Thyroid gland (tissue), 4 donors: ENCODE data around the gene ARMH4. TPM values are rescaled to one million over a fixed set of nuclear protein-coding genes. Genes with fewer than 3 reads are reported as not detected.

Experiments used
- DNase-seq, 2 donors: peaks; one replicate each; pipeline ENCODE4 v3.0.0-alpha.2; 2019
- H3K27ac ChIP-seq, 3 donors: fragments of 200-600 bp; sonication (generic); 1 replicate in 2 of 3; 2 replicates in 1 of 3; pipeline ENCODE4 v1.5.1; 2016 to 2019; ENCODE audit warnings: mild to moderate bottlenecking in 1 of 3, moderate library complexity in 1 of 3
- H3K27me3 ChIP-seq: fragments of 200-600 bp; sonication (generic); one replicate; pipeline ENCODE4 v1.5.1; 2019
- H3K36me3 ChIP-seq, 2 donors: fragments of 200-600 bp; sonication (generic); one replicate each; pipeline ENCODE4 v1.5.1; 2016 to 2019
- H3K4me1 ChIP-seq, 2 donors: fragments of 200-600 bp; sonication (generic); one replicate each; pipeline ENCODE4 v1.5.1; 2017 to 2019
- H3K4me3 ChIP-seq, 3 donors: fragments of 200-600 bp; sonication (generic); replicated peaks in 1 of 3; 1 replicate in 2 of 3; 2 replicates in 1 of 3; pipeline ENCODE4 v1.5.1; 2016; ENCODE audit warnings: mild to moderate bottlenecking in 1 of 3
- H3K9me3 ChIP-seq: fragments of 200-600 bp; sonication (generic); one replicate; pipeline ENCODE4 v1.5.1; 2017
- CTCF ChIP-seq, 6 experiments: fragments of 200-600 bp in 3 of 6; fragments of 450-650 bp in 3 of 6; sonication (generic) in 3 of 6; IDR thresholded peaks; one replicate each; pipeline ENCODE4 v1.5.1; 2016 to 2019; ENCODE audit warnings: antibody characterized with exemption in 6 of 6, mild to moderate bottlenecking in 2 of 6, inconsistent platforms in 1 of 6, moderate library complexity in 1 of 6
- POLR2A ChIP-seq, 2 donors: fragments of 450-650 bp; IDR thresholded peaks; one replicate each; pipeline ENCODE4 v1.6.1; 2017; ENCODE audit warnings: antibody characterized with exemption in 2 of 2, mild to moderate bottlenecking in 2 of 2, moderate library complexity in 1 of 2
- WGBS, 2 donors: methylation state at CpG; one replicate each; pipeline ENCODE4 v1.1.5; 2017; 5-methylcytosine and 5-hydroxymethylcytosine counted together
- intact Hi-C: fragments of 100-400 bp; cut with DNase I; formaldehyde crosslinking; loops from one replicate; pipeline ENCODE4 v1.15.1; 2023
- total RNA-seq, 4 donors: library from RNA; depleted of rRNA; stranded (reverse); fragments of >200 nt; gene quantifications; one replicate each; pipeline ENCODE4 v1.2.3, GENCODE V29; 2016

Gene ARMH4
- total RNA-seq, 4 donors from 2014 or later, result 4.2 to 7.5 (median 7.0) TPM

DNA sequence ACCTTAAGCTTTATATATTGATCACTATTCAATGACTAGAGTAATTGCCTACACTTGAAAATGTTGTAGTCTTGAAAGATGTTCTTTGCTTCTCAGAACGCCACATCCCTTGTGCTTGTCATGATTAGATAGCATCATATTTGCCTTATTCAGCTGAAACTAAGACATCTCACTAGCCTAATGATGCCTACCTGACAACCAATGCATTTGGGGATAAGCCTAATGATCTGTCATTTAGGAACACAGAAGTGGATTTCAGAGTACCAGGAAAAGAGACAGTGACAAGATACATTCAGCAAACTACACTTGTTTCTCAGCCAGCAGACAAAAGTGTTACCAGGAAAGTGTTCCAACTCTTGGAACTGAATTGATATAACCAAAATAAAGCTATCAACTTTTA is 83.7 kb downstream of the ARMH4 start:
- intact Hi-C loops, result loop anchor here (5.0 kb wide), 1 partner anchor 581 kb away; no protein-coding TSS in a partner anchor
- Histone ChIP-seq H3K9me3 (no peaks in the 10 kb centered on the region), H3K4me3 (no peak overlapping the region), H3K36me3 (no peaks in the 10 kb centered on the region), H3K4me1 (no peaks in the 10 kb centered on the region), H3K27me3 (no peaks in the 10 kb centered on the region), H3K27ac (no peak overlapping the region)
- 91 to 97% methylated on average over 1 of the region's 1 CpG for WGBS, 2 donors
- no peak for DNase-seq
- TF ChIP-seq CTCF (IDR thresholded peaks at IDR 0.05), result no peak
- TF ChIP-seq POLR2A (IDR thresholded peaks at IDR 0.05), result no peak

DNA sequence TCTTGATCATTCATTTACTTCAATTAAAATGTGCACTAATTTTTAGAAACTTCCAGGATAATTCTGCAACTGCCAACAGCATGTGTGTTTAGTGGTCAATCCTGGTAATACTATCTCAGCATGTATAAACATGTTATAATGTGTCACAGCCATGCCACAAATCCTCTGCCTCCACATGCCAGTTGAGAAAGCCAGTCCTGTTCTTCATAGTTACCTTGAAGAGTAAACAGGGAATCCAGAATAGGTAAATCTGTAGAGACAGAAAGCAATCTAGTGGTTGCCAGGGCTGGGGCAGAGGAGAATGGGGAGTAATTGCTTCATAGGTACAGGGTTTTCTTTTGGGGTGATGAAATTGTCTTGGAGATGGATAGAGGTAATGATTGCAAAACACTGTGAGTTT is 85.9 kb downstream of the ARMH4 start:
- intact Hi-C loops, result loop anchor here (5.0 kb wide), 1 partner anchor 579 kb away; no protein-coding TSS in a partner anchor
- no peak for DNase-seq
- H3K27ac ChIP-seq, result no peak overlapping the region
- H3K4me3 ChIP-seq, result no peak overlapping the region
- H3K9me3 ChIP-seq, result no peaks in the 10 kb centered on the region
- no peaks in the 10 kb centered on the region for H3K4me1 ChIP-seq
- no peak for TF ChIP-seq CTCF (IDR thresholded peaks at IDR 0.05)
- TF ChIP-seq POLR2A (IDR thresholded peaks at IDR 0.05), result no peak
- H3K36me3 ChIP-seq, result no peaks in the 10 kb centered on the region
- H3K27me3 ChIP-seq, result no peaks in the 10 kb centered on the region

- no peak for TF ChIP-seq CTCF (IDR thresholded peaks at IDR 0.05)
- no peak for TF ChIP-seq POLR2A (IDR thresholded peaks at IDR 0.05)
- Histone ChIP-seq H3K27ac (no peak overlapping the region), H3K36me3 (no peaks in the 10 kb centered on the region), H3K27me3 (no peaks in the 10 kb centered on the region), H3K9me3 (no peaks in the 10 kb centered on the region), H3K4me3 (no peak overlapping the region), H3K4me1 (no peaks in the 10 kb centered on the region)
- WGBS, 2 donors, result 88% methylated on average over 4 of the region's 4 CpGs
- intact Hi-C loops, result no loop called here
- no peak for DNase-seq
These were observed 90.4 kb downstream of the ARMH4 start for GRCh38 chr14:58061581-58061980.

DNA sequence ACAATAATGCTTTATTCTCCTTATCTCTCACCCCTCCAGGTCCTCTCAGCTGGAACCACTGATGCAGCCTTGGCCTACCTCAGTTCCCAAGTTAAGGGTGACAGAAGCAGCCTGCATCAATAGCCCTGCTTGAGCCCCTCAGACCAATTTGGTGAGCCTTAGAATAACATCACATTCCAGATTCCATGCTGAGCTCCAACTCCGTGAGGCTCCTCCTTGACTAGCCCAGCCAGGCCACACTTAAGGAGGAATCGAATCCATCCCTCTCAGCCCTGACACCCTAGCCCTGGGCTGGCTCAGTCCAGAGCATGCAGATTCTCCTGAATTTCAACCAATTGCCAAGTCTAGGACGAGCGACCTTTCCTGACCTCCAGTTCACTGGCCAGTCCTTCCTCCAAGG is 91.1 kb downstream of the ARMH4 start:
- H3K27me3 ChIP-seq, result no peaks in the 10 kb centered on the region
- 71 to 76% methylated on average over 4 of the region's 4 CpGs for WGBS, 2 donors
- no peaks in the 10 kb centered on the region for H3K4me1 ChIP-seq
- intact Hi-C loops, result no loop called here
- no peak for TF ChIP-seq CTCF (IDR thresholded peaks at IDR 0.05)
- no peak for TF ChIP-seq POLR2A (IDR thresholded peaks at IDR 0.05)
- DNase-seq, result no peak
- H3K9me3 ChIP-seq, result no peaks in the 10 kb centered on the region
- H3K4me3 ChIP-seq, result no peak overlapping the region
- no peaks in the 10 kb centered on the region for H3K36me3 ChIP-seq
- H3K27ac ChIP-seq, result no peak overlapping the region

DNA sequence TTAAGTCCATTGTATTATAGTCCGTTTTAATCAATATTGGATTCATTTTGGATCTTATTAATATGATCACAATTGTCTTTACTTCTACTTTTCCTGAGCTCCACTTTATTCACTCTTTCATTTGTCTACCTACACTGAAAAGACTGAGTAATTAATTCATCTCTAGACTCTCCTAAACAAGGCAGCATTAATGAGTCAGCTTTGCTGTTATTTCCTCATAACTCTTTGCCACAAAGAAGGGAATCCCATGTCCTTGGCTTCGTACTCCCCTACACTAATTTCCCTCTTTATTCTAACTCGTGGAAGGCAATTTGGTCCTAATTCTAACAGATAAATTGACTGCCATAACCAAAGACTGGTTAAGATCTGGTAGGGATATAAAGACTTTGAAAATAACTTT is 91.9 kb downstream of the ARMH4 start:
- 74 to 83% methylated on average over 3 of the region's 3 CpGs for WGBS, 2 donors
- H3K4me1 ChIP-seq, result no peaks in the 10 kb centered on the region
- no peaks in the 10 kb centered on the region for H3K9me3 ChIP-seq
- H3K27me3 ChIP-seq, result no peaks in the 10 kb centered on the region
- no peak for DNase-seq
- intact Hi-C loops, result no loop called here
- no peaks in the 10 kb centered on the region for H3K36me3 ChIP-seq
- H3K27ac ChIP-seq, result no peak overlapping the region
- no peak for TF ChIP-seq CTCF (IDR thresholded peaks at IDR 0.05)
- no peak for TF ChIP-seq POLR2A (IDR thresholded peaks at IDR 0.05)
- H3K4me3 ChIP-seq, result no peak overlapping the region
